Activated naive CD8-positive, alpha-beta T cell treated with anti-CD3 and anti-CD28 coated beads for 36 hours (primary cell): Measurements from ENCODE around the gene PNRC1. TPM values are rescaled to one million over a fixed set of nuclear protein-coding genes. Genes with fewer than 3 reads are reported as not detected.
"Not testable (repeated sequence)": the region's sequence is repeated elsewhere in the genome, so short reads cannot be mapped to it uniquely, and the experiment has no call there.

Experiments
- DNase-seq: peaks from one replicate; pipeline ENCODE4 v3.0.0; 2021
- H3K27ac Mint-ChIP-seq: one replicate; pipeline ENCODE4 v1.8.0; 2022; ENCODE audit warnings: mild to moderate bottlenecking, moderate library complexity, mixed read lengths
- H3K27me3 Mint-ChIP-seq: one replicate; pipeline ENCODE4 v1.8.0; 2022; ENCODE audit warnings: mild to moderate bottlenecking, mixed read lengths
- H3K36me3 Mint-ChIP-seq: one replicate; pipeline ENCODE4 v1.8.0; 2021; ENCODE audit warnings: mild to moderate bottlenecking, mixed read lengths
- H3K4me1 Mint-ChIP-seq: one replicate; pipeline ENCODE4 v1.8.0; 2021; ENCODE audit warnings: mixed read lengths
- H3K4me3 Mint-ChIP-seq: one replicate; pipeline ENCODE4 v1.8.0; 2022; ENCODE audit warnings: mild to moderate bottlenecking, moderate library complexity, mixed read lengths
- H3K9me3 Mint-ChIP-seq: one replicate; pipeline ENCODE4 v1.8.0; 2022; ENCODE audit warnings: mixed read lengths
- total RNA-seq, 2 experiments: library from RNA; stranded (reverse); gene quantifications; one replicate each; pipeline ENCODE4 v1.2.3, GENCODE V29; 2021

Gene PNRC1
- 10 to 100 TPM; 81.3 to 84.5 TPM for total RNA-seq

DNA sequence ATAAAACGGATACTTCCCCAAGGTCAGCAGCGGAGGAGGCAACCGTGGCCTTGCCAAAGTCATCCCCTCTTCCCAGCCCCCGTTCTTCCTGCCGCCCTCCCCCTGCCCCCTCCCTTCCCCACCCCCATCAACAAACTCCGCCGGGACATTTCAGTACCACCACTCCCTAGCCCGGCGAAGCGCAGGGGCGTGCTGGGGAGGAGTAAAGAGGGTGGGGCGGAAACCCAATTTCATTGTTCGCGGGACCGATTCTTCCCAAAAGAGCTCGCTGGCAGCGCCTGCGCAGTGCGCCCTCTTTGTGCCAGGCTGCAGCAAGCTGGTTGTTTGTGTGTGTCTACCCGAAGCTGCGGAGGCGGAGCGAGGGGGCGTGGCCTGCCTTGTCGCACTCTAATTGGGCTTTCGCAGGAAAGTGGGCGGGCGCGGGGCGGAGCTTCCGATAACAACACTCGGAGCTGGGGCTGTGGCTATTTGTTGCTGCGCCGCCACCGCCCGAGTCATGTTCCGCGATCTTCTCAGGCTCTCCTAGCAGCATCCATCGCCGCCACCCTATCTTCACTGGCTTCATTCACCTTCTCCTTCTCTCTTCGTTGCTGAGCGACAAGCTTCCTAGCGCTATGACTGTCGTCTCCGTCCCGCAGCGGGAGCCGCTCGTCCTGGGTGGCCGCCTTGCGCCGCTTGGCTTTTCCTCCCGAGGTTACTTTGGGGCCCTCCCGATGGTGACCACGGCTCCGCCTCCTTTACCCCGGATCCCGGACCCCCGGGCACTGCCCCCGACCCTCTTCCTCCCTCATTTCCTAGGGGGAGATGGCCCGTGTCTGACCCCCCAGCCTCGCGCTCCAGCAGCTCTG is at the start of gene PNRC1:
PNRC1 (plus strand) TSS at position 471 of the 848 bp plus-strand sequence; CDS start at position 615, 144 bp downstream.
- H3K9me3 Mint-ChIP-seq = no peaks in the 10 kb centered on the region
- H3K27ac Mint-ChIP-seq = peak within 1 kb of the TSS; percentile 97
- peak; percentile 100 for DNase-seq
- H3K4me1 Mint-ChIP-seq = peaks cover 26% of the 10 kb centered on the region
- H3K4me3 Mint-ChIP-seq = peak within 1 kb of the TSS; percentile 89
- H3K36me3 Mint-ChIP-seq = peaks cover 29% of the 10 kb centered on the region
- no peaks in the 10 kb centered on the region for H3K27me3 Mint-ChIP-seq

GRCh38 chr6:89032599-89032998 is 48.0 kb upstream of the PNRC1 start:
- no peak for DNase-seq
- H3K4me3 Mint-ChIP-seq = no peak overlapping the region
- no peak overlapping the region for H3K27ac Mint-ChIP-seq
- no peaks in the 10 kb centered on the region for H3K4me1 Mint-ChIP-seq
- peaks cover 5% of the 10 kb centered on the region for H3K9me3 Mint-ChIP-seq
- no peaks in the 10 kb centered on the region for H3K27me3 Mint-ChIP-seq
- H3K36me3 Mint-ChIP-seq = peaks cover under 1% of the 10 kb centered on the region

DNA sequence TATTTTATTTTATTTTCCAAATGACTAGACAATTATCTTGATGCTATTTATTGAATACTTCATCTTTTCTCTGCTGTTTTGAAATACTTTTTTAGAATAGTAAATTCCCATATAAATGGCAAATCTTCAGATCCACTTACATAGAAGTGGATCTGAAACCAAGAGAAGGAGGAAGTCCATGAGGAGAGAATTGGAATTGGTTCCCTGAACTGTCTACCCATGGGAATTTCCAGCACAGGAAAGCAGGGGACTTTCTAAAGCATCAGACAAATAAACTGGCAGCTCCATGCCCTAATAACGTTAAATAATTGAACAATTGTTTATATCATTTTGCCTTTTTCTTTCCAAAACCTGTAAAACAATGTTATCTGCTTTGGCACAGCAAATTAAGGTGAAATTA is 47.1 kb upstream of the PNRC1 start:
- Mint-ChIP-seq H3K4me3 (no peak overlapping the region), H3K27me3 (no peaks in the 10 kb centered on the region), H3K36me3 (peaks cover 5% of the 10 kb centered on the region), H3K4me1 (no peaks in the 10 kb centered on the region), H3K9me3 (peaks cover 14% of the 10 kb centered on the region), H3K27ac (no peak overlapping the region)
- DNase-seq = no peak

DNA sequence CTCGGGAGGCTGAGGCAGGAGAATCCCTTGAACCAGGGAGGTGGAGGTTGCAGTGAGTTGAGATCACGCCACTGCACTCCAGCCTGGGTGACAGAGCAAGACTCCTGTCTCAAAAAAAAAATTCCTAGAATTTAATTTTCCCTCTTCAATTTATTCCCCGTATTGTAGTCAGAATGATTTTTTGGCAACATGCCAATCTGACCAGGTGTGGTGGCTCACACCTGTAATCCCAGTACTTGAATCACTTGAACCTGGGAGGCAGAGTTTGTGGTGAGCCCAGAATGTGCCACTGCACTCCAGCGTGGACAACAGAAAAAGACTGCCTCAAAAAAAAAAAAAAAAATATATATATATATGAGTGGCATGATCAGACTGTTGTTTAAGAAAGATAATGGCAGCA is 46.4 kb upstream of the PNRC1 start:
- peaks cover 11% of the 10 kb centered on the region for H3K36me3 Mint-ChIP-seq

GRCh38 chr6:89034586-89035251 is 45.8 kb upstream of the PNRC1 start:
- Mint-ChIP-seq H3K4me3 (no peak overlapping the region), H3K9me3 (peaks cover 22% of the 10 kb centered on the region), H3K4me1 (no peaks in the 10 kb centered on the region), H3K27me3 (no peaks in the 10 kb centered on the region), H3K36me3 (peaks cover 11% of the 10 kb centered on the region), H3K27ac (no peak overlapping the region)
- no peak for DNase-seq

More for the DNA sequence above, 46.4 kb upstream of the PNRC1 start:
- H3K27me3 Mint-ChIP-seq, DNase-seq, H3K4me1 Mint-ChIP-seq, H3K4me3 Mint-ChIP-seq, H3K27ac Mint-ChIP-seq: not testable (repeated sequence)
- H3K9me3 Mint-ChIP-seq = peaks cover 20% of the 10 kb centered on the region

DNA sequence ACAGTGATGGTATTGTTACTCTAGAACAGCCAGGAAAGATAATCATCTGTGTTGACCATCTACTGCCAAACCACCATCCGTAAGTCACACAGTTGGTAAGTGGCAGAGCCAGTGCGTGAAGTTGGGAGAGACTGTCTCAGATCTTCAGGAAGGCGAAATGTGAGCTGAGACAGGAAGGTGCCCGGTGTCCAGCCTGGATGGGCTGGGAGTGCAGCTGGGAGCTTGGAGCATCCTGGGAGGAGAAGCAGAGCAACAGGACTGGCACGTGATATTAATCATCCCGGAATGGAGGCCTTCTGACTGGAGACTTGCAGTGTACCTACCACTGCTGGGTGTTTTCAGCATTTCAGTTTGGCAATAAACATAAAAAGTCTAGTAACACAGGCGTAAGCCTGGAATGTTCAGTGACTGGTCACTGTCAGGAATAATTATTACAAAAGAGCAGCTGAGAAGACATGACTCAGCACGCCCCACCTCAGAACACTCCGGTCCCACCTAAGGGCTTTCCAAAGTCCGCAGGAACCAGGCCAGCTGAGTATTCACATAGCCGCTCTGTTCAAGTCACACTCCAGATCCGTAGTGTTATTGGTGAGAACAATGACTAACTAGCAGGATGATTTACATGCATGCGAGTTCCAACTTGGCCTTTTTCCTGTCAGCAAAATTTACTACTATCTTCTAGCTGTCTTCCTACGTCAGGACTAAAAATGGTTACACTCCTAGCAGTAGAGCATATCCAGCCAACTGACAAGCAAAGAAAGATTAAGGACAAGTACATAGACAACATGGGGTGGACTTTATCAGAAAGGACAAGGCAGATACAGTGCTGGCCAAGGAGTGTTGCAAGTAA is 45.1 kb upstream of the PNRC1 start:
- no peak for DNase-seq
- Mint-ChIP-seq H3K4me3 (no peak overlapping the region), H3K36me3 (peaks cover 11% of the 10 kb centered on the region), H3K4me1 (no peaks in the 10 kb centered on the region), H3K27me3 (no peaks in the 10 kb centered on the region), H3K9me3 (peaks cover 24% of the 10 kb centered on the region), H3K27ac (no peak overlapping the region)

DNA sequence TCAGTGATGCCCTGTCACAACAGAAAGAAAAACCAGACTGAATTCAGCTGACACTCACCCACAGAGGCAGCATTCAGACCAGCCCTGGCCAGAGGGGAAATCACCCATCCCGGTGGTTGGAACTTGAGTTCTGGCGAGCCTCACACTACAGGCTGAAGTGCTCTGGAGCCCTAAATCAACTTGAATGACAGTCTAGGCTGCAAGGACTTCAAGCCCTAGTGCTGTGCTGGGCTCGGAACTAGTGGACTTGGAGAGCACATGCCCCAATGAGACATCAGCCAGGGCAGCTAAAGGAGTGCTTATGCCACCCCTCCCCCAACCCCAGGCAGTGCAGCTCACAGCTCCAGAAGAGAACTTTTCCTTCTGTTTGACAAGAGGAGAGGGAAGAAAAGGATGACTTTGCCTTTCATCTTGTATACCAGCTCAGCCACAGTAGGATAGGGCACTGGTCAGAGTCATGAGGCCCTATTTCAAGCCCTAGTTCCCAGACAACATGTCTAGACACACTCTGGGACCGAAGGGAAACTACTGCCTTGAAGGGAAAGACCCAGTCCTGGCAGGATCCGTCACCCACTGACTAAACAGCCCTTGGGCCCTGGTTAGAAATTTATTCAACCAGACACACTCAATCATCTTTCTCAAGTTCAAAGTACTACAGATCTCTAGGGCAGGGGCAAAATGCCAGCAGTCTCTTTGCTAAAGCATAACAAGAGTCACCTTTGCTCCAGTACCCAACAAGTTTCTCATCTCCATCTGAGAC is 43.2 kb upstream of the PNRC1 start:
- H3K4me3 Mint-ChIP-seq = no peak overlapping the region
- H3K9me3 Mint-ChIP-seq = peaks cover 24% of the 10 kb centered on the region
- H3K36me3 Mint-ChIP-seq = peaks cover 11% of the 10 kb centered on the region
- no peak for DNase-seq
- H3K27ac Mint-ChIP-seq = no peak overlapping the region
- no peaks in the 10 kb centered on the region for H3K4me1 Mint-ChIP-seq
- H3K27me3 Mint-ChIP-seq = no peaks in the 10 kb centered on the region

- Mint-ChIP-seq H3K36me3 (peaks cover 11% of the 10 kb centered on the region), H3K9me3 (peaks cover 24% of the 10 kb centered on the region)
- not testable (repeated sequence) for H3K27ac Mint-ChIP-seq, DNase-seq, H3K4me1 Mint-ChIP-seq, H3K27me3 Mint-ChIP-seq, H3K4me3 Mint-ChIP-seq
These were observed 42.7 kb upstream of the PNRC1 start for GRCh38 chr6:89037901-89038293.

GRCh38 chr6:89042664-89043063 is 37.9 kb upstream of the PNRC1 start:
- no peak for DNase-seq
- Mint-ChIP-seq H3K9me3 (peaks cover 19% of the 10 kb centered on the region), H3K27ac (no peak overlapping the region), H3K4me1 (peaks cover 3% of the 10 kb centered on the region), H3K4me3 (no peak overlapping the region), H3K36me3 (peaks cover 10% of the 10 kb centered on the region), H3K27me3 (no peaks in the 10 kb centered on the region)

DNA sequence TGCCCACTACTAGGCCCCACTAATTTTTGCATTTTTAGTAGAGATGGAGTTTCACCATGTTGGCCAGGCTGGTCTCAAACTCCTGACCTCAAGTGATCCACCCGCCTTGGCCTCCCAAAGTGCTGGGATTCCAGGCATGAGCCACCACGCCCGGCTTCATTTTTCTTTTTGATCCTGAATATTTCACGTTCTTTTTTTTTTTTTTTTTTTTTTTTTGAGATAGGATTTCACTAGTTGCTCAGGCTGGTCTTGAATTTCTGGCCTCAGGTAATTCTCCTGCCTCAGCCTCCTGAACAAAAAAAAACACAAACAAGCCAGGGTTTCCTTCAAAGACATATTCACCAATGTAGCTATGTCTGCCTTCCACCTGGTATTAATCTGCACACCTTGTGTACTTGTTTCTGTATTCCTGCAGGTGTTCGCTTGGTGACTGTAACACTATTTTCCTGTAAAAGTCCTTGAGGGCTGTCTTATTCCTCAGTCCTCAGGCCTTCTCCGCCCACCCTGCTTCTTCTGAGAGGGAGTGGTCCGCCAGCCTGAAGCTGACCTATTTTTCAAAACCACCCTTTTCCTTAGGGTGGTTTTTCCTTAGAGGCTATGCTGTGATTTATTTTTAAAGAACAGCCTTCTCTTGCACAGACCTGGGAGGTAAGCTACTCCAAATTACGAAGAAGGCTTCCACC is 36.1 kb upstream of the PNRC1 start:
- H3K27me3 Mint-ChIP-seq = no peaks in the 10 kb centered on the region

GRCh38 chr6:89045011-89045387 is 35.6 kb upstream of the PNRC1 start:
- H3K27ac Mint-ChIP-seq = no peak overlapping the region
- no peak overlapping the region for H3K4me3 Mint-ChIP-seq
- peaks cover 3% of the 10 kb centered on the region for H3K4me1 Mint-ChIP-seq
- no peak for DNase-seq
- no peaks in the 10 kb centered on the region for H3K36me3 Mint-ChIP-seq
- H3K9me3 Mint-ChIP-seq = peaks cover 2% of the 10 kb centered on the region
- H3K27me3 Mint-ChIP-seq = no peaks in the 10 kb centered on the region

More for the DNA sequence above, 36.1 kb upstream of the PNRC1 start:
- DNase-seq = no peak
- no peak overlapping the region for H3K27ac Mint-ChIP-seq
- H3K4me3 Mint-ChIP-seq = no peak overlapping the region
- peaks cover 4% of the 10 kb centered on the region for H3K9me3 Mint-ChIP-seq
- H3K36me3 Mint-ChIP-seq = no peaks in the 10 kb centered on the region
- peaks cover 3% of the 10 kb centered on the region for H3K4me1 Mint-ChIP-seq

- no peaks in the 10 kb centered on the region for H3K36me3 Mint-ChIP-seq
- H3K4me3 Mint-ChIP-seq = no peak overlapping the region
- H3K9me3 Mint-ChIP-seq = no peaks in the 10 kb centered on the region
- H3K4me1 Mint-ChIP-seq = peaks cover 6% of the 10 kb centered on the region
- H3K27ac Mint-ChIP-seq = no peak overlapping the region
- H3K27me3 Mint-ChIP-seq = no peaks in the 10 kb centered on the region
- no peak for DNase-seq
These were observed 35.0 kb upstream of the PNRC1 start for GRCh38 chr6:89045576-89045975.

GRCh38 chr6:89047473-89047872 is 33.1 kb upstream of the PNRC1 start:
- H3K27me3 Mint-ChIP-seq = no peaks in the 10 kb centered on the region
- no peak overlapping the region for H3K4me3 Mint-ChIP-seq
- peaks cover 18% of the 10 kb centered on the region for H3K4me1 Mint-ChIP-seq
- H3K9me3 Mint-ChIP-seq = no peaks in the 10 kb centered on the region
- no peak overlapping the region for H3K27ac Mint-ChIP-seq
- H3K36me3 Mint-ChIP-seq = peaks cover 2% of the 10 kb centered on the region
- DNase-seq = no peak

GRCh38 chr6:89048288-89048923 is 32.1 kb upstream of the PNRC1 start:
- H3K27me3 Mint-ChIP-seq = no peaks in the 10 kb centered on the region
- no peak overlapping the region for H3K27ac Mint-ChIP-seq
- DNase-seq = no peak
- peaks cover 15% of the 10 kb centered on the region for H3K4me1 Mint-ChIP-seq
- peaks cover 2% of the 10 kb centered on the region for H3K36me3 Mint-ChIP-seq
- no peaks in the 10 kb centered on the region for H3K9me3 Mint-ChIP-seq
- H3K4me3 Mint-ChIP-seq = no peak overlapping the region
